SHP77 (cell line): Measurements from ENCODE around the gene HIPK4.
"Not testable (repeated sequence)": the region's sequence is repeated elsewhere in the genome, so short reads cannot be mapped to it uniquely, and the experiment has no call there.

ENCODE experiments used
- DNase-seq, 2 experiments: peaks; one replicate each; lab custom pipeline; 2025; lab: John Stamatoyannopoulos, UW

The HIPK4 gene, protein sequence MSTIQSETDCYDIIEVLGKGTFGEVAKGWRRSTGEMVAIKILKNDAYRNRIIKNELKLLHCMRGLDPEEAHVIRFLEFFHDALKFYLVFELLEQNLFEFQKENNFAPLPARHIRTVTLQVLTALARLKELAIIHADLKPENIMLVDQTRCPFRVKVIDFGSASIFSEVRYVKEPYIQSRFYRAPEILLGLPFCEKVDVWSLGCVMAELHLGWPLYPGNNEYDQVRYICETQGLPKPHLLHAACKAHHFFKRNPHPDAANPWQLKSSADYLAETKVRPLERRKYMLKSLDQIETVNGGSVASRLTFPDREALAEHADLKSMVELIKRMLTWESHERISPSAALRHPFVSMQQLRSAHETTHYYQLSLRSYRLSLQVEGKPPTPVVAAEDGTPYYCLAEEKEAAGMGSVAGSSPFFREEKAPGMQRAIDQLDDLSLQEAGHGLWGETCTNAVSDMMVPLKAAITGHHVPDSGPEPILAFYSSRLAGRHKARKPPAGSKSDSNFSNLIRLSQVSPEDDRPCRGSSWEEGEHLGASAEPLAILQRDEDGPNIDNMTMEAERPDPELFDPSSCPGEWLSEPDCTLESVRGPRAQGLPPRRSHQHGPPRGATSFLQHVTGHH

GRCh38 chr19:40390084-40390742 is at the start of gene HIPK4:
HIPK4 (minus strand) TSS chr19:40390181; CDS start chr19:40389902, 279 bp downstream.
- no peak for DNase-seq

GRCh38 chr19:40438284-40438683 is 48.3 kb upstream of the HIPK4 start:
- no peak for DNase-seq

DNA sequence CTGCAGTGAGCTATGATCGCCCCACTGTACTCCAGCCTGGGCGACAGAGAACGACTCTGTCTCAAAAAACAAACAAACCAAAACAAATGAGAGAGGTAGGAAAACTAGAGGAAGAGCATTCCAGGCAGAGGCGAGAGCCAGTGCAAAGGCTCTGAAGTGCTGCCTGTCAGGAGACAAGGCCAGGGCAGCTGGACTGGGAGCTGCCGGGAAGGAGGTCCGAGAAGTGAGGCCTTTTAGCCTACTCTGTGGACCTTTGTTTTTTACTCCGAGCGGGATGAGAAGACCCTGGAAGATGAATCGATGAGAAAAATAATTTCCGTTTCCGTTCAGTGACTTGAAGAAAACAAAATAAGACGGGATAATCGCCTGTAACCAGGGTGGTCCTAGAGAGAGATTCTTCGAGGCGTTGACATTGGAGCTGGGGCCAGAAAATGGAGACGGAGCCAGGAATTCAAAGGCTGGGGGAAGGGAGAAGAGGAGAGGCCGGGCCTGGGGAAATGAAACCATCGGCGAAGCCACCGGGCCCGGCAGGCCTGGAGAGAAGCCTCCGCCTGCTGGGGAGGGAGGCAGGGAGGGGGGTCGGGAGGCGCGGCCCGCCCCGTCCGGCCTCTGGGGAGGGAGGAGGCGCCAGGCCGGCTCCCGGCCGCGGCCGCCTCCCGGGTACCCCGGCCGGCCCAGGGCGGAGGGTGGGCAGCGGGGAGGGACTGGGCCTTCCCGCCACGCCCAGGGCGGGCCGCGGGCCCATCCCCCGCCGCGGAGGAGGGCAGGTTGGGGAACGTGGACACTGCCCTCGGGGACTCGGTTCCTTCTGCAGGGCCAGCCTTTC is 43.6 kb upstream of the HIPK4 start:
- peak; percentile 89 to 92 for DNase-seq

- not testable (repeated sequence) for DNase-seq
Measured at GRCh38 chr19:40432760-40433159, 42.8 kb upstream of the HIPK4 start.

GRCh38 chr19:40431698-40432097 is 41.7 kb upstream of the HIPK4 start:
- no peak for DNase-seq

DNA sequence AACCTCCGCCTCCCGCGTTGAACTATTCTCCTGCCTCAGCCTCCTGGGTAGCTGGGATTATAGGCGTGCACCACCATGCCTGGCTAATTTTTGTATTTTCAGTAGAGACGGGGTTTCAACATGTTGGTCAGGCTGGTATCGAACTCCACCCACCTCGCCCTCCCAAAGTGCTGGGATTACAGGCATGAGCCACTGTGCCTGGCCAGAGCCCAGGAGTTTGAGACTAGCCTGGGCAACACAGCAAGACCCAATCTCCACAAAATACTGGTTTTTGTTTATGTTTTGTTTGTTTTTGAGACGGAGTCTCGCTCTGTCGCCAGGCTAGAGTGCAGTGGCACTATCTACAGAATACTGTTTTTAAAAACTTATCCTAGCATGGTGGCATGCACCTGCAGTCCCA is 40.3 kb upstream of the HIPK4 start:
- DNase-seq = not testable (repeated sequence)

DNA sequence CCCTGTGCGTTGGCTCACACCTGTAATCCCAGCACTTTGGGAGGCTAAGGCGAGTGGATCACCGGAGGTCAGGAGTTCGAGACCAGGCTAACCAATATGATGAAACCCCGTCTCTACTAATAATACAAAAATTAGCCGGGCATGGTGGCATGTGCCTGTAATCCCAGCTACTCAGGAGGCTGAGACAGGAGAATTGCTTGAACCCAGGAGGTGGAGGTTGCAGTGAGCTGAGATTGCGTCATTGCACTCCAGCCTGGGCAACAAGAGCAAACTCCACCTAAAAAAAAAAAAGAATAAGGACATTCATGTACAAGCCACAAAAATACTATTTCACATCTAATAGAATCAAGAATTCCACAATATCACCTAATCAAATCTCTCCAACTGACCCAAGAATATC is 38.2 kb upstream of the HIPK4 start:
- not testable (repeated sequence) for DNase-seq

GRCh38 chr19:40425450-40426287 is 35.7 kb upstream of the HIPK4 start, which contains the start of gene SERTAD1:
SERTAD1 (minus strand) TSS chr19:40425992; CDS start chr19:40423546, 2,446 bp downstream.
- peak; percentile 99 to 100 for DNase-seq

DNA sequence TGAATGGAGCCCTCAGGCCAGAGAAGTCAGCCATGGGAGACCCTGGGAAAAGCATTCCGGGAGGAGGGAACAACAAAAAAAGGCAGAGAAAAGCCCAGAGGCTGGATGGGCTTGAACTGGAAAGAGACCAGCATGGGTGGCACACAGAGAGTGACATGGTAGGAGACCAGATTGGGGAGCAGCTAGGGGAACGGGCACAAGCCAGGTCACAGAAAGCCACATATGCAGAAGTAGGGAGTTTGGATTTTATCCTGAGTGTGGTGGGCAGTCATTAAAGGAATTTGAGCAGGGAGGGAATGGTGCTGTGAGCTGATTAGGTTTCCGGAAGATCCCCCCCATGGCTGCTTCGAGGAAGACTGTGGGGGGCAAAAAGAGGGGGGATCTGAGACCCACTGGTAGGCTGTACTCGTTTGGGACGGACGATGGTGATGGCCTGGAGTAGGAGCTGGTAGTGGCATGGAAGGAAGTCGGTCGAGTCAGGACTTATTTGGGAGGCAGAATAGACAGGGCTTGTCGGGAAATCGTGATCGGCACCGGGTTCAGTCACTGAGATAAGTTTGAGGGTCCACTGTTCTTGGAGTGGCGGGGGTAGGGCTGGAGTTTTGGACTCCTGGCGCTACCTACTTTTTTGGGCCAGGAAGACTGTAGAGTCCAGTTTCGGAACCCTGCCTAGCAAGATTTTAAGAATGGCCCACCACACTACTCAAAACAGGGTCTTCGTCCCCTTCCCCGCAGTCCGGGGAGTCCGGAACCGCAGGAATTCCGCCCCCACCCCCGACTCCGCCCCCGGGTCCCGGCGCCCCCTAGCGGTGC is 34.9 kb upstream of the HIPK4 start:
- DNase-seq = no peak

DNA sequence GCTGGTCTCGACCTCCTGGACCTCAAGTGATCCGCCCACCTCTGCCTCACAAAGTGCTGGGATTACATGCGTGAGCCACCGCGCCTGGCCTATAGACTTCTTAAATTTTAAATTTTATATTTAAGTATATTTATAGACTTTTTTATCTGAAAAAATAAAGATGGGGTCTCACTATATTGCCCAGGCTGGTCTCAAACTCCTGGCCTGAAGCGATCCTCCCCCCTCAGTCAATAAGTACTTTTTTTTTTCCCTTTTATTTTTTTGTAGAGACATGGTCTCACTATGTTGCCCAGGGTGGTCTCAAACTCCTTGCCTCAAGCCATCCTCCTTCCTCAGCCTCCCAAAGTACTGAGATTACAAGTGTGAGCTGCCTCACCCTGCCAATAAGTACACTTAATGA is 34.0 kb upstream of the HIPK4 start:
- no peak for DNase-seq

DNA sequence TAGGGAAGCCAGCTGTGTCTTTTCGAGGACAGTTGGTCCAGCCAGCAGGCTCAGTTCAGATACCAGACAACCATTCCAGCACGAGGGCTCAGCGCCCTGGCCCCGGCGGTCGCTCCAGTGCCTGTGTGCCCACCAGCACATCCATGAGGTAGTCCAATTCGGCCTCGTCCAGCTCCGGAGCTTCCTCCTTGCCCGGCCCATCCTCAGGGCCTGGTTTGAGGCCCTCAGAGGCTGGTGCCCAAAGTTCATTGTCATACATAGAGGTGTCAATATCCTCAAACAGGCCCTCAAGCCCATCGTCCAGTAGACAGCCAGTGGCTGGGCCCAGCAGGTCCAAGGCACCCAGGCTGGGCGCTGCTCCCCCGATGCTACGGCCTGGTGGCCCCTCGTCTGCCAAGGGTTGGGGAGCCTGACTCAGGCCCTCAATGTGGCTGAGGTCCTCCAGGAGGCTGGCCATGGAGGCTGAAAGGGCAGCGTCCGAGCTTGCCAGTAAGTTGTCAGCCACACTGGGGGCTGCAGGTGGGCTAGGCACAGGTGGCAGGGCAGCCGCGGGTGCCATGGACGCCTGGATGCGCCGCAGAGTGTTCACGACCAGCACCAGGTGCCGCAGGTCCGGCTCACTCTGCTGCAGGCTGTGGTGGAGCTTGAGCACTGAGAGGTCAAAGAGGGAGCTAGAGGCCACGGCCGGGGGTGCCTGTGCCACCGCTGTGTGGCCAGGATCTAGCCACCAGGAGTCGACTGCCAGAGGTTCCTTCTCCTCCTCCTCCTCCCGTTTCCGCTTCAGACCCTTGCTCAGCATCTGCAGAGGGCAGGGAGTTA is 33.0 kb upstream of the HIPK4 start:
- no peak for DNase-seq

DNA sequence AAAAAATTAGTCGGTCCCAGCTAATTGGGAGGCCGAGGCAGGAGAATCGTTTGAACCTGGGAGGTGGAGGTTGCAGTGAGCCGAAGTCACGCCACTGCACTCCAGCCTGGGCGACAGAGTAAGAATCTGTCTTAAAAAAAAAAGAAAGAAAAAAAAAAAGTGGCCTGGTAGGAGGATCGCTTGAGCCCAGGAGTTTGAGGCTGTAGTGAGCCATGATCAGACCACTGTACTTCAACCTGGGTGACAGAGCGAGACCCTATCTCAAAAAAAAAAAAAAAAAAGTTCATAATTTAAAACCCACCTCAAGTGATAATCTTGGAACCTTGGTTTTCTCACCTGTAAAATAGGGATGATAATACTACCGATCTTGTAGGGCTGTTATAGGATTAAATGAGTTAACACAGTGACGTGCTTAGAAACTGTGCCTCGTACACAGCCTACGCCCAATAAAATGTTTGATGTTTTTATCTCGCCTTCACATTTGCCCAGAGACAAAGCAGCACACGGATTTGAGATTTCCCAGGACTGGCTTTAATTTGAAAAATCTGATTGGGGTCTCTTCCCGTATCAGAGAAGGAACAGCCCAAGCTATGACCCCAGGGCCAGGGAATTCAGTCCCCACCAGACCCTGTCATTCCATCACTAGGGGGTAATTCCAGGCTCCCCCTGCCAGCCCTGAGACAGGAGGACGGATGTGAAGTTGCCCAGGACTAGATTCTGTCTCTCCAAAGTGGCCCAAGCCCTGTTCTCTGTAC is 32.2 kb upstream of the HIPK4 start:
- no peak for DNase-seq

GRCh38 chr19:40420766-40421765 is 31.1 kb upstream of the HIPK4 start:
- DNase-seq = peak; percentile 86 to 91

GRCh38 chr19:40420451-40420765 is 30.4 kb upstream of the HIPK4 start:
- DNase-seq = no peak

- DNase-seq = no peak
Measured at GRCh38 chr19:40419780-40420179, 29.8 kb upstream of the HIPK4 start.

DNA sequence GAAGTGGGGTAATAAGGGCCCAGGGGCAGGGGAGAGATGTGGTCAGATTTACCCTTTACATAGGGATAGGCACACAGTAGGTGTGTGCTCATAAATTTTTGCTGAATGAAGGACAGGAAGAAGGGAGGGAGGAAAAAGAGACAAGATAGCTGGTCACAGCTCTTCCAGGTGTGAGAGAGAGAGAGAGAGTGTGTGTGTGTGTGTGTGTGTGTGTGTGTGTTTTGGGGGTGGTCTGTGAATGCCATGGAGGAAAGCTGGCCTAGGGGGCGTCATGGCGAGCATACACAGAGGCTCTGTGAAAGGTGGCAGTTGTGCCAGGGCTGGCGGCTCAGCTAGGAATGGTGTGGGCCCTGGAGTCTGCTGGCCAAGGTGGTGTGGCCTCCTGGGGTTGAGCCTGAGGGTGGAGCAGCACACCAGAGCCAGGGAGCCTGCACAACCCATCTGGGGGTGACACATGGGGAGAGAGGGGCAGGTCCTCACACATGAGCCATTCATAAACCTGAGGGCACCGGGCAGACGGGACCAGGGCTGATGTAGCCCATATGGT is 29.2 kb upstream of the HIPK4 start:
- no peak for DNase-seq

- no peak for DNase-seq
Measured at GRCh38 chr19:40418040-40418439, 28.1 kb upstream of the HIPK4 start.
